ENCODE data around the gene INAVA.

GRCh38 chr1:200959411-200959921 is 64.8 kb downstream of the INAVA start:
- TF ChIP-seq CEBPB (IDR thresholded peaks at IDR 0.05) (no peak), TAF1 (IDR thresholded peaks at IDR 0.05; ENCODE audit: low read depth) (no peak), TEAD4 (IDR thresholded peaks at IDR 0.05) (no peak), ZBTB7A (IDR thresholded peaks at IDR 0.05; ENCODE audit: low read depth) (no peak), EP300 (IDR thresholded peaks at IDR 0.05; ENCODE audit: borderline replicate concordance) (no peak), YY1 (IDR thresholded peaks at IDR 0.05; ENCODE audit: low read depth) (no peak), RAD21 (IDR thresholded peaks at IDR 0.05; ENCODE audit: low read depth) (no peak), MAX (IDR thresholded peaks at IDR 0.05) (no peak)
